Activated CD4-positive, alpha-beta T cell treated with anti-CD3 and anti-CD28 coated beads, Interleukin-2, amount 50 U/mL, for 1 hour (primary cell): Measurements from ENCODE around the gene NDRG2.

Source experiments
- DNase-seq: peaks from one replicate; pipeline ENCODE4 v3.0.0-alpha.2; 2020

Gene NDRG2

DNA sequence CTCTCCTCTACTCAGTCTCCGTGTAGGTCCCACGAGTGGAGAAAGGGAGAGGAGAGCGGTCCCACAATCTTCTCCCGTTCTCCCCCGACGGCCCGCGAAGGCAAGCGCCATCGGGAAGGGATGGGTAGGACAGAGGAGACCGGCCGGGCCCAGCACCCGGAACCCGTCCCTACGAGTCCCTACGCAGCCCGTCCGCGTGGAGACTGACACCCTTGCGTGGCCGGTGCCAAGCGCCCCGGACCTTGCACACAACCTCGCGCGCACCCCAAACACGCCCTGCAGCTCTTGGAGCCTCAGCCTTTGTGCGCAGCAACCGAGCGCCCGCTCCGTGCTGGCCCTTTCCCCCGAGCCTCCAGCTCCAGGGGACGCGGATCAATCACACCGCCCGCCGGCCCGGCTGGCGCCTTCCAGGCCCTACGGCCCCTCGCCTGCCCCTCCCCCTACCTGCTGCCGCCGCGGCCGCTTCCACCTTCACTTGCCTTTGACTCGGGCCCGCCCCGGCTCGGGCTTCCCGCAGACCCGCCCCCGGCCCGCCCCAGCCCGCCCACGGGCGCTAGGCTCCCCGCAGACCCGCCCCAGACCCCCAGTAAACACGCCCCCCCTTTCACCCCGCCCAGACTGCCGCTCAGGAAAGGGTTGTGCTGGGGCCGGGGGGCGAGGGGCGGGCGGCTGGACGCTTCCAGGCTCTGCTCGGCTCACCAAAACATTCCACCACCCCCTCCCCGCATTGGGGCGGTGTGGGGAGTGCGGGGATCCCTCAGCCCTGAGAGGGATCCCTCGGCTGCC lies at the start of gene NDRG2:
Gene NDRG2 (minus strand): TSS at position 477 of the 786 bp plus-strand sequence. CDS start 1,746 bp downstream, outside the sequence.
- DNase-seq = peak; percentile 77

DNA sequence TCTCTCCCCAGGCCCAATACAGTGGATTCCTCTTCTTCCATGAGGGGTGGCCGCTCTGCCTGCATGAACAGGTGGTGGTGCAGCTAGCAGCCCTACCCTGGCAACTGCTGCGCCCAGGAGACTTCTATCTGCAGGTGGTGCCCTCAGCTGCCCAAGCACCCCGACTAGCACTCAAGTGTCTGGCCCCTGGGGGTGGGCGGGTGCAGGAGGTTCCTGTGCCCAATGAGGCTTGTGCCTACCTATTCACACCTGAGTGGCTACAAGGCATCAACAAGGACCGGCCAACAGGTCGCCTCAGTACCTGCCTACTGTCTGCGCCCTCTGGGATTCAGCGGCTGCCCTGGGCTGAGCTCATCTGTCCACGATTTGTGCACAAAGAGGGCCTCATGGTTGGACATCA lies 49.1 kb upstream of the NDRG2 start:
- no peak for DNase-seq

DNA sequence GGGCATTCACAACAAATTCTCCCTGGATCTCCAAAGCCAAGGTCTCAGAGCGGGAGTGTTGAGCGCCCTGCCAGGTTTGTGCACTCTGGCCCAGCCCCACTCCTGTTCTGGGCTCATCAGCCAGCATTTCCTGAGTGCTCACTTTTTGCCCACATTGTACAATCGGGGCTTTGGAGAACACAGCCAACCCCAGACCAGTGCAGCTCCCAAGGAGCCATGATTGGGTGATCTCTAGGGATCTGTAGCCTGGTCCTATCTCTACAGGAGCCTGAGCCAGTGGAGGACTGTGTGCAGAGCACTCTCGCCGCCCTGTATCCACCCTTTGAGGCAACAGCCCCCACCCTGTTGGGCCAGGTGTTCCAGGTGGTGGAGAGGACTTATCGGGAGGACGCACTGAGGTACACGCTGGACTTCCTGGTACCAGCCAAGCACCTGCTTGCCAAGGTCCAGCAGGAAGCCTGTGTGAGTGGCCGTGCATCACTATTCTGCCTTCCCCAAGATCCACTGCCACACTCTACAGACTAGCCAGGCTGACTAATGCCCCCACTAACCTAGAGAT lies 48.0 kb upstream of the NDRG2 start:
- no peak for DNase-seq

DNA sequence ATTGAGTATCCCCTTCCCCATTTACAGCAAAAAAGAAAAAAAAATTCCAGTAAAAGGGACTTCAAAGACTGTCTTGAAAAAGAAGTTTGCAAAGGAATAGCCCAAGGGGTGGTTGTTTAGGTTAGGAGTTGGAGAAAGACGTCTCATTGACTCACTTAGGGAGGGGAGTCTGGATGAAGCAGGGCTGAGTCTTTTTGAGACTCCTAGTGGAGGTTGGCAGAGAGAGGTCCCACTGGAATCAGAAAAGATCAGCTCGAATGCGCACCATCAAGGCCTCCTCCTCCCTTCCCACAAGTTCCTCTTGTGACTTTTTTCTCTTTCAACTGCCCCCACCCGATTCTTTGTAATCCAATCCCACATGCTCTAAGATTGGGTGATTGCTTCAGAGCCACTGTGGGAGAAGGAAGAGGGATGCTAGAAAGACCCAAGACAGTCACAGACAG lies 47.2 kb upstream of the NDRG2 start:
- no peak for DNase-seq

DNA sequence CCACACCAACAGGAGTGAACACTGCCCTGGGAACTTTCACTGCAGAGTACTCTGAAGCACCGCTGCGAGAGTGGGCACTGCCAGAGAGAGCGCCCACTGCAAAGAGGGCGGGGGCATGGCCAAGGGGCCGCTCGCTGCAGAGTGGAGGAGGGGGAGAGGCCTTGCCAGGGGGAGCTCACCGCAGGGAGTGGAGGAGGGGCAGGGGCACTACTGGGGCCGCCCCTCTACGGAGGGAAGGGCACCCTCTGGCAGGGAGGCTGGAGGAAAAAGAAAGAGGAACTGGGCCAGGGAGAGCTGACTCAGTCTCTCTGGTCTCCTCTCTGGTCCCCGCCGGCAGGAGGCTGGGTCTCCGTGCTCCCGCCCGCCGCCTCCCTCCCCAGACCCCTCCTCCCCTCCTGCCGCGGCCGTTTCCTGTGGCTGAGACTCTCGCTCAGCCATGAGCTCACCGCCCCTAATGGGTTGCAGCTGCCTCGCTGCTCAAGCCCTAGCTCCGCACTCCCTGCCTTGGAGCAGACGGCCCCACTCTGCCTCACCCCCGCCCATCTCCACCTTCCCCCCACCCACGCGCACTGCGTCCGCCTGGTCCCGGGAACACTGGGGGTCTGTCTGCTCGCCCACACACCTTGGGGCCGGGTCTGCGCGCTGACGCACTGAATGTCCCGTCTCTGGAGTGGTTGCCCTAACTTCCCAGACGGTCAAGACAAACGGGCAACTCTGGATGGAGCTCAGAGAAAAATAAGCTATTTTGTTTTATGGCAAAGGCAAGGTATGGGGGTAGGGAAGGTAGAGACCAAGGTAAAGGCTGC lies 46.6 kb upstream of the NDRG2 start:
- peak; percentile 39 for DNase-seq

DNA sequence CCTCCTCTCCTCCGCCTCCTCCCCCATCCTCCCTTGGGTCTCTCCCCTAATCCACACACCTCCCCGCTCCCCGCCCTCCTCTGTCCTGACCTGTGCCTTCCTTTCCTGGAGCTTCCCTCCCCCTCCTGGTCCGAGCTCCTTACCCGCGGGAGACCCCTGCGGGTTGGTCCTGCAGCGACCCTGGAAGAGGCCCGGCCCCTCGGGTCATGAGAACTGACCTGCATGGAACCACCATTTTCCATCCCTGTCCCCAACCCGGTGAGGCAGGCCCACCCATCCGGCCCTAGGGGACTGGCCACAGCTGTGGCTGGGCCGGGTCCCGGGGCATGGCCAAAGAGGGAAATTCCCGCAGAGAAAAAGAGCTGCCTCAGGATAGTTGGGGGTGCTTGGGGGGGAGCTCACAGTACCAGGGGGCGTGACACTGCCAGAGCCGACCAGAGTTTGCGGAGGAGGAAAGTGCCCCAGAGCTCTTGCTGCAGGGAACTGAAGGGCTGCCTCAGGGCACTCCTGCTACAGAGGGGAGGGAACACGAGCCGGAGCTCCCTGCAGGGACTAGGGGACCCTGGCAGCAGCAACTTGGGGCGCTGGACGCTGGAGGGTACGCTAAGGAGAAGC lies 45.9 kb upstream of the NDRG2 start:
- DNase-seq = no peak

DNA sequence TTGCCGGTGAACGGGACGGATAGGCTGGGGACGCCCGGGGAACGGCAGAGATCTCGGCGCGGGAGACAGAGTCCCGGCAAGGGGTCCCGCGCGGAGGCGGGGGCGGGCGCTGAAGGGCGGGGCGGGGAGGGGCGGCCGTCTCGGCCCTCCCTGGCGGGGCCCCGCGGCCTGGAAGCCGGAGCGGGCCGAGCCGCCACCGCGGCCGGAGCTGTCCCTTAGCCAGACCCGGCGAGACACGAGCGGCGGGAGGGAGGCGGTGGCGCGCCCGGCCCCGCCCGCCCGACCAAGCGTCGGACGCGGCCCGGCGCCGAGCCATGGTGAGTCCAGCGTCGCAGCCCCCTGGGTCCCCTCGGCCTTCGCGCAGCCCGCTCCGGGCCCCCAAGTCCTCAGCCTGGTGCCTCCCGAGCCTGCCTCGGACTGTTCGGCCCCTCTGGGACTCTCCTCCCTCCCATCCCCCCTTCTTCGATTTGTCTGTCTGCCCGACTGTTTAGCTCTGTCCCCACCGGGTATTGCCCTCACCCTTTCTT lies 45.3 kb upstream of the NDRG2 start, which contains the start of gene ARHGEF40:
Gene ARHGEF40 (plus strand): TSS at position 222 of the 527 bp plus-strand sequence. CDS start 93 bp downstream, at position 315.
- DNase-seq = no peak

DNA sequence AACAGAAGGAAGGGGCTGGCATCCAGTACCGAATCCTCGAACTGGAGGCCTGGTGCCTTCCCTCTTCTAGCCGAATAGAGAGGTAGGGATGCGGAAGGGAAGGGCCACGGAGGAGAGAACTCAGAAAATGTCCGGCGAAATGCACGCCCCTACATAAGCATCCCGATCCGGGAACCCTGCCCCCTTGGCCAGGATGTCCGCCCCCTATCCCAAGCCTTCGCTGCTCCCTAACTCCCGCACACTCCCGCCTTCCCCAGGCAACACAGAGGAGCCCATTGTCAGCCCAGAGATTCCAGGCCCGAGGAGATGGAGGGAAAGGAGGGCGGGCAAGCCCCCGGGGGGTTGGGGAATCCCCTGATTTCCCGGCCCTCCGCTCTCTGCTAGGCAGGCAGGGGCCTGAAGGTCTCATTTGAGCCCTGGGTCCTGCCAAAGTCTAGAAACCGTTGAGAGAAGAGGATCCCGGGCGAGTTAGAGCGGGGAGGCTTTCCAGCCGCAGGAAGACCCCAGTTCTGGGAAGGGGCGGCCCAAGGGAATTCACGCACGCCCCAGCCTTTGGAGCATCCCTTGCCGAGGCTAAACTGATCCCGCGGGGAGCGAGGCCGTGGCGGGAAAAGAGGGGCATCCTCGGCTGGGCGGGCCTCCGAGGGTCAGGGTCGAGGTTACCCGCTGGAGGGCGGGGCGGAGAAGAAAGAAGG lies 44.7 kb upstream of the NDRG2 start:
- peak; percentile 25 for DNase-seq

DNA sequence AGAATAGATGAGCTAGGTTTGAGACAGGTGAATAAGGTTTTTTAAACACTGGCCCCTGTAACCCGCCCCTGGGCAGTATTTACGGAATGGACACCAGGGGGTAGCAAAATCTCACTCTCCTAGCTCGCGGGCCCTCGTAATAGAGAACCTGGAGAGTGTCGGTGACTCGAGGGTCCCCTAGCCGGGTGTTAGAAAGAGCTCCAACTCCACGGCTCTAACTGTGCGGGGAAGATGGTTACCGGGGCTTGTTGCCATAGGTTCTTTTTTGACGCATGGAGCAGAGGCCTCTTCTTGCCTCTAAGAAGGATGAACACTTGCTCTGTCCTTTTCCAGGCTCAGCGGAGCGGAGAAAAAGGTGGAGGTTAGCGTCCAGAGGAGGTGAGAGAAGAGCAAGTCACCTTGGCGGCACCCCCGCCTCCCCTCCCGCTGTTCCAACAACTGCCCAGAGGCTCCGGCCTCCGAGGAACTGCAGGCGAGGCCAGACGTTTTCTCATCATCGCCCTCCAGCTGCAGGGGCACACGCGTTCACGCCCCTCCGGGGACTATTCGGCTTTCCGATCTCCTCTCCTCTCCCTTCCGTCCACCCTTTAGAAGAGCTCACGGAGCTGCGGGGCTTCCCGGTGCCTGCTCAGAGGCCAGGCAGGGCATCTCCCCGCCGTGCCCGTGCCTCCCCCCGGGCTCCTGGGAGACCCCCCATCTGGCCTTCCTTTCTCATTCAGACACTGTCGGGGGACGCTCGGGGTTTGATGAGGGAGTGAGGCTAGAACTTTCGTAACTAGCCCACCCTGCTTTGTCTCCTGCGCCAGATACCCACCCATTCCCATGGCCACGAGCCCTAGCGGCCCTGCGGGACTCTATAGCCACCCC lies 43.9 kb upstream of the NDRG2 start:
- DNase-seq = peak; percentile 53

DNA sequence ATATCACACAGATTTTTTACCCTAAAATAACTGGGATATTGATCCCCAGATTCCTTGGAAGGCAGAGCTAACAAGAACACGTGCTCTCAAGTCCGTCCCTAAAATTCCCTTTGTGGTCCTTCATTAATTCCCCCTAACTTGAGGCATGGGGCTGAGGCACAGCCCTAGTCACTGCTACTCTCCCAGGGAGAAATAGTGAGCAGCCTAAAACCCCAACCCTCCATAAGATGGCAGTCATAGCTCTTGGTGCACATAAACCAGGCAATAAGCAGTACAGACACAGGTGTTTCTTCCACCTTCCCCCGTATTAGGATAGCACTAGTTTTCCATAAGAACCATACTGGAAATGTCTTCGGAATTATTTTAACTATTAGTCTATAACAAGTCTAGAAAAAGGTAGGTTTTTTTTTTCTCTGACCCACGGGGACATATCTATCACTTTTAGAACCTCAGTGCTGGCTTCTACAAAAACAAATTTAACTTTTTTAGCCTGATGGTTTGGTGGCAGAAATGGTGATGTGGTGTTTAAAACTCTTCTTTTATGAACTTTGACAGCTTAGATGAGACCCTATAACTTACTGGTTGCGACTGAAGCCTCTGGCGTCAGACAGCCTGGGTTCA lies 42.1 kb upstream of the NDRG2 start:
- DNase-seq = no peak

DNA sequence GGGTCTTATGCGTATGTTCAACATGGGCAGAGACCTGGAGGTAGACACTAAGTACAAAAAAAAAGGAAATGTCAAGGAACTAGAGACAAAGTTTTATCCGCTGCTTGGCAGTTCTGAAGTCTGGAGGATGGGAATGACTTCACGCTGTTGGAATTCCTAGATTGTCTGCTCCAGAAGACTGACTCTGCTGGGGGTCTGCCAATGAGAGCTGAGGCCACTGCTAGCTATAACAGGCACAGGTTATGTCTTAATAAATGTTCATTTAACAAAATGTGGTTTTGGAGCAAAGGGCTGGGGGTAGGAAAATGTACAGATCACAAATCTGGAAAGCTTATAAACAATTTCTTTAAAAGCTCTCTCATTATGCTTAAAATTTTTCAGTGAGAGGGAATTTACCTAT lies 38.6 kb upstream of the NDRG2 start:
- no peak for DNase-seq

DNA sequence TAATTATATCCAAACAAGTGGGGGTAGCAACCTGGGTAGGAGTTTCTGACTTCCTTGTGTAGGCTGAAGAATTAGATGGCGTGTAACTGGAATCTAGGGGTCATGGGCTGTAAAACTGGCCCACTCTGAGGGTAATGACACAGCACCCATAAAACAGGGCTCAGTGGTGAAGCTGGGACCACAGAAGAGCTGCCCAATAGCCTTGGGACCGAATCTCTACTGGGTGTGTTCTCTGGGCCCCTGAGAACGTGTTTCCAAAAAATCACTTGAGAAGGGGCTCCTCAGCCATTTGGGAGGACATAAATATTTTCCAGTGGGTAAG lies 36.4 kb upstream of the NDRG2 start:
- no peak for DNase-seq

DNA sequence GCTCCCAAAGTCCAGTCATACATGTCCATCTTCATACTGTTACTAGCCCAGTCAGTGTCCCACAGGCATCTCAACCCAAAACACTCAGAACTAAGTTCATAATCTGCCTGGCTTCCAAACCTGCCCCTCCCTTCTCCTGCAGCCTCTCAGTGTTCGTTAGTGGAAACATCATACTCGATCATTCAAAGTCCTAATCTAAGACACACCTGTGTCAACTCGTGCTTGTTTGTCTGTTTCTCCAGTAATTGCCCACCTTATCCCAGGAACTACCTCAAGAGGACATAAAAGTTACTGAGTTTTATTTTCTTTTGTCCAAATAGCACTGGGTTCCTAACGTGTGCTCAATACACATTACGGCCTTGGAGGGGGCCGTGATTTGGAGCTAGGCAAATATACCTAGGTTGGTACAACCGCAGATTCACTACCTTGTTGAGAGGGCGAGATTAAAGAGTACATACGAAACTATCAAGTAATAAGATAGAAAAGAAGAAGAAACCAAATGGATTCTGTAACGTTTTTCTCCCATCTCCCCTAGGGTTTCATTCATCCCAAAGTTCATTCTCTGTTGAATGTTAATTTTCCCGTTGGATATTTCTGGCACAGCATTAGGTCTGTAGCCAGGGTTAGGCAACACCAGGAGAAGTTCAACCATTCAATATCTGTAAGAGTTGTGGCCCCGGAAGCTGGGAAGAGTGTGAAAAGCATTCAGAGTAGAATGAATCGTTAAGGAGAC lies 35.9 kb upstream of the NDRG2 start:
- DNase-seq = no peak

DNA sequence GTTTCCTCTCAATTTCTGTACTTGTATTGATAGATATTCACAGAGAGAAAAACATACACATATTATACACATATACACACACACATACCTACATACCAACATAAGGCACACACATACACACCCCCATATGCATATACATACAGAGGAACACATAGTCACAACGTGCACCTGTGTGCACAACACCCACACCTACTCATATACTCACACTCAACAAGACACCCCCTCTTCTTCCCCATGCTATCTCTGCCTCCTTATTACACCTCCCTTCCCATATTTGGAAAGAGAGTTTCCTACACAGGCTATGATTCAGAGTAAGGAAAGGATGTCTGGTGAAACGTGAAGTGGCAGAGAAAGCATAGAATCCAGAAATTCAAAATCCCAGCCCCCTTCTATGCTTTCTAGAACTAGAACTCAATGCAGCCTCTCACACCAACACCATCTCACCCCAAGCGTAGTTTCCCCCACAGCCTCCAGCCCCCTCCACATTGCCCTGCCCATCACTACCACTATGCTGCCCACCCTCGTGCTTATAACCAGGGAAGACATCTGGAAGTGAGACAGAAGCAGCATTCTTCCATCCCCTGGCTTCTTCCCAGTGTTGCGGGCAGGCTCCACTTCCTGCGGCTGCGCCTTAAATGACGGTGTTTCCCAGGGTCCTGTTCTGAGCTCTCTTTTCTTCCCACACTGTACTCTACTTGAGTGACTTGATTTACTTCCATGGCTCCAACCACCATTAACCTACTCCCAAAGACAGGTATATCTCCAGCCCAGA lies 35.2 kb upstream of the NDRG2 start:
- DNase-seq = no peak

DNA sequence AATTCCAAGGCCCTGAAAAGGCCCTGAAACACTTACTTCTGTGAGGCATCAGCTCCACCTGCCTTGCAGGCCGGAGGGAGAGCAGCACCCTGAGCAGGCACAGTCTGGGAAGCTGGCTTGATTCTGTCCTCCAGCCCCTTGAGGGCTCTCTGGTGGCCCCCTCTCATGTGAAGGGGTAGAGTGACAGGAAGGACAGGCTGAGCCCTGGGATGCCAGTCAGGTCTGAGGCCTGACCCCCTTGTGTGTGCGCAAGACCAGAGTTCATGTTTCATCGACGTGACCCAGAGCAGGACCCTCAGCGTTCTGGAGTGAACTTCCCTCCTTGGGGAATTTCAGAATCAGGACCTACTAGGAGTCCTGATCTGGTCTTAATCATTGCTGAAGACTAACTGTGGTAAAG lies 34.0 kb upstream of the NDRG2 start:
- DNase-seq = no peak

DNA sequence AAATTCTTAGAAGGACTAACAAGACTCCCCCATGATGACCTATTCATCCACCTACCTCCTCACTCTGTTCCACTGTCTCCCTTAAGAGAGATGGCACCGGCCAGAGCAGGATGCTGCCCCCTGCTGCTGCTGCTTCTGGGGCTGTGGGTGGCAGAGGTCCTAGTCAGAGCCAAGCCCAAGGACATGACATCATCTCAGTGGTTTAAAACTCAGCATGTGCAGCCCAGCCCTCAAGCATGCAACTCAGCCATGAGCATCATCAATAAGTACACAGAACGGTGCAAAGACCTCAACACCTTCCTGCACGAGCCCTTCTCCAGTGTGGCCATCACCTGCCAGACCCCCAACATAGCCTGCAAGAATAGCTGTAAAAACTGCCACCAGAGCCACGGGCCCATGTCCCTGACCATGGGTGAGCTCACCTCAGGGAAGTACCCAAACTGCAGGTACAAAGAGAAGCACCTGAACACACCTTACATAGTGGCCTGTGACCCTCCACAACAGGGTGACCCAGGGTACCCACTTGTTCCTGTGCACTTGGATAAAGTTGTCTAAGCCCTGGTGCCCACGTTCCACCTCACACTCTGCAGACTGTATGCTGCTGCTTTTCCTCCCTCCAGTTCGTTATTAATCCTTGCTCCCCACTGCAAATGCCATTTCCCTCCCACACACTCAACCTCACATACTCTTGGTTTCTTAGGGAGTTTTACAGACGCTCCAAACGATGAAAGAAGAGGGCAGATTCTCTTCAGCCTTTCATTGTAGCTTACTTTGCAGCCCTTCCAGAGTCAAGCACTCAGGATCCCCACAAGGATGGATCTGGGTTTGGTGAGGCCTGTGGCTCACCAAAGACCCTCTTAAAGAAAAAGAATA lies 33.2 kb upstream of the NDRG2 start, which contains the start of gene RNASE8:
Gene RNASE8 (plus strand): TSS at position 20 of the 873 bp plus-strand sequence. CDS start 71 bp downstream, at position 91.
- no peak for DNase-seq

DNA sequence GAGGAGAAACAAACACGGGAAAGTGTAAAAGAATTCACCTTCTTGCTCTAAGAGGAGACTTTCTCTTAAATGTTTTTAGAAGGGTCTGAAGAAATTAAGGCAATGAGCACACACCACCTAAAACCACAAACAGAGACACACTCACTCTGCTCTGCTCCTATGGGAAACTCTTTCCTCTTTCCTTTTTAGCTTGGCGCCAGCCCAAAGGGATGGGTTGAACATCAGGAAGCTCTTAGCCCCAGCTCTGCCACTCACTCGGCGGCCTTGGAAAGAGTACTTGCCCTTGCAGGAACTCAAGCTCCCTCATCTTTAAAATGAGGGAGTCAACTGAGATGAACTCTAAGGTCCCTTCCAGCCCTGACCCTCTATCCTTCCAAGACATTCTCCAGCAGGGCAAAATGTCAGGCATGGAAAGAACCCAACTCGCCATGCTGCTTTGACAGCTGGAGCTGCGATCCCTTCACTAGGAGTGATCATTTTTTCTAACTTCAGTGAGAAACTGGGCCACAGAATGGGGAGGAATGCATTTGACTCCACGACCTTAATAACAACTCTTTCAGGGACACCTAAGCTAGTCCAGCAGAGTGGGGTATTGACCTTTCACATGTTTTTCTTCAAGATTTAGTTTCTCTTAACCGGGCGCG lies 31.8 kb upstream of the NDRG2 start:
- DNase-seq = no peak
